ENCODE data around the gene SNPH. TPM values are rescaled to one million over a fixed set of nuclear protein-coding genes. Genes with fewer than 3 reads are reported as not detected.

Gene SNPH
- total and polyA plus RNA-seq, 3 experiments from 2014 or later: 3.2 to 5.8 (median 3.5) TPM

- H3K27ac Mint-ChIP-seq: peak overlapping the region in 7 of 8 donors; percentile 7 to 91 (median 75)
- H3K4me3 Mint-ChIP-seq: peak overlapping the region; percentile 80 to 96 (median 86)
- H3K4me1 Mint-ChIP-seq: peaks cover 34 to 59% (median 46%) of the 10 kb centered on the region in 3 donors
- Histone ChIP-seq H3K4me3 (ENCODE audit: low read length) (peak overlapping the region; percentile 69), H3K4me1 (ENCODE audit: insufficient read depth, low read length) (peaks cover 59% of the 10 kb centered on the region), H3K9me3 (ENCODE audit: low read length) (no peaks in the 10 kb centered on the region), H3K27me3 (ENCODE audit: insufficient read depth, low read length, poor library complexity, severe bottlenecking) (no peaks in the 10 kb centered on the region), H3K27ac (ENCODE audit: low read depth, low read length) (peak overlapping the region; percentile 1), H3K36me3 (ENCODE audit: insufficient read depth, low read length) (no peaks in the 10 kb centered on the region)
- POLR2A ChIA-PET: interaction anchor here (1.1 kb wide), 1 partner anchor 58 kb away, joined by 3 read pairs; no protein-coding TSS in a partner anchor
- DNase-seq: no peak
- H3K9me3 Mint-ChIP-seq: no peaks in the 10 kb centered on the region
- CTCF ChIA-PET: interaction anchor here (1.2 to 1.5 kb wide), 3 partner anchors 12 to 510 kb away, joined by 3 to 4 read pairs (median 3); no protein-coding TSS in a partner anchor
- H3K27me3 Mint-ChIP-seq: no peaks in the 10 kb centered on the region
- peaks cover 0 to 3% (median 0%) of the 10 kb centered on the region in 3 donors for H3K36me3 Mint-ChIP-seq
Observed at GRCh38 chr20:1267161-1267560, 1.1 kb downstream of the SNPH start.

DNA sequence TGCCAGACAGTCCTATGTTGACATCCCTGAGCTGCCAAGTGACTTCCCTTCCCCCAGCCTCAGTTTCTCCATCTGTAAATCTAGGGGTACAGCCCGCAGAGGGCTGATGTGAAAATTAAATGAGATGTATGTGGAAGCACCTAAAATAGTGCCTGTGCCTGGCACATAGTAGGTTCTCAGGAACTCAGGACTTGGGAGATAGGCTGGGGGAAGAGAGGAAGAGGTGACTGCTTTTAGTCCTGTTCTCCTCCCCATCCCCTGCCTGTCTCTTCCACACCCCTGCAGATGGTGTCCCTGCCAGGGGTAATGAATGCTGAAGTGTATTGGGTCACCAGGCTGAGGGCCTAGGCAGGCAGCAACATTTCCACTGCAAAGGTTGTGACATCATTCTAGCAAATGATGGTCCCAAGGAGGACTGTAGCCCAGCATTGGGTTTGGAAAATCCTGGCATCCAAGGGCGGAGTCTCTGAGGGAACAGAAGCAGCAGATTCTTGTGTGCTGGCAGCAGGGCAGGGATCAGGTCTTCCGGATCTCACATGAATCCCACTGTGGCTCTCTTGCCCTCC, 1.8 kb downstream of the SNPH start:
- Histone ChIP-seq H3K9me3 (ENCODE audit: low read length) (no peaks in the 10 kb centered on the region), H3K4me3 (ENCODE audit: low read length) (no peak overlapping the region), H3K4me1 (ENCODE audit: insufficient read depth, low read length) (peaks cover 63% of the 10 kb centered on the region), H3K27me3 (ENCODE audit: insufficient read depth, low read length, poor library complexity, severe bottlenecking) (no peaks in the 10 kb centered on the region), H3K27ac (ENCODE audit: low read depth, low read length) (no peak overlapping the region), H3K36me3 (ENCODE audit: insufficient read depth, low read length) (no peaks in the 10 kb centered on the region)
- Mint-ChIP-seq H3K9me3 (no peaks in the 10 kb centered on the region), H3K27me3 (no peaks in the 10 kb centered on the region), H3K4me3 (peak overlapping the region; percentile 80 to 96 (median 86)), H3K36me3 (peaks cover 0 to 3% (median 0%) of the 10 kb centered on the region in 3 donors), H3K27ac (peak overlapping the region in 7 of 8 donors; percentile 41 to 91 (median 72)), H3K4me1 (peaks cover 34 to 59% (median 46%) of the 10 kb centered on the region in 3 donors)
- CTCF ChIA-PET: interaction anchor here (1.2 to 1.4 kb wide), 2 partner anchors 12 to 509 kb away, joined by 3 read pairs; no protein-coding TSS in a partner anchor
- POLR2A ChIA-PET: no interaction called here
- no peak for DNase-seq

GRCh38 chr20:1269235-1269634, 3.1 kb downstream of the SNPH start:
- no peaks in the 10 kb centered on the region for H3K27me3 ChIP-seq (ENCODE audit: insufficient read depth, low read length, poor library complexity, severe bottlenecking)
- peaks cover 0 to 3% (median 0%) of the 10 kb centered on the region in 3 donors for H3K36me3 Mint-ChIP-seq
- H3K4me3 Mint-ChIP-seq: peak overlapping the region in 1 of 7 donors; percentile 27
- H3K9me3 ChIP-seq (ENCODE audit: low read length): no peaks in the 10 kb centered on the region
- no peak for DNase-seq
- H3K4me3 ChIP-seq (ENCODE audit: low read length): no peak overlapping the region
- peaks cover 34 to 49% (median 45%) of the 10 kb centered on the region in 3 donors for H3K4me1 Mint-ChIP-seq
- POLR2A ChIA-PET: no interaction called here
- H3K4me1 ChIP-seq (ENCODE audit: insufficient read depth, low read length): peaks cover 56% of the 10 kb centered on the region
- no peaks in the 10 kb centered on the region for H3K27me3 Mint-ChIP-seq
- H3K27ac Mint-ChIP-seq: peak overlapping the region in 2 of 8 donors; percentile 2 to 67
- no peaks in the 10 kb centered on the region for H3K36me3 ChIP-seq (ENCODE audit: insufficient read depth, low read length)
- H3K27ac ChIP-seq (ENCODE audit: low read depth, low read length): no peak overlapping the region
- H3K9me3 Mint-ChIP-seq: no peaks in the 10 kb centered on the region
- CTCF ChIA-PET: no interaction called here

DNA sequence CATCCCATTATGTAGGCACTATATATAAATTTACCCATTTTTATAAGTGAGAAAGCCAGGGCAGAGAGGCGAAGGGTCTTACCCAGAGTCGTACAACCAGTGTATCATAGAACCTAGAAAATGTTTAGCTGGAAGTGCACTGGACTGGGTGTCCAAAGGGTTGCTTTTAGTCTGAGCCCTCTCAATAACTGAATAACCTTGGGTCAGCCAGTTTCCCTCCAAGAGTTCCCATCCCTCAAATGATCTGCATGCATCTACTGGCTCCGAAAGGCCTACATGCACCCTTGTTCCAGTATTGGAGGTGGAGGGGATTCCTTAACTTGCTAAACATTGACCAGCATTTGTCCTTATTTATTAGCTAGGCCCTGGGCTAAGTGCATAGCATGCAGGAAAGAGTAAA, 3.8 kb downstream of the SNPH start:
- Mint-ChIP-seq H3K9me3 (no peaks in the 10 kb centered on the region), H3K4me3 (no peak overlapping the region), H3K36me3 (peaks cover 0 to 3% (median 0%) of the 10 kb centered on the region in 3 donors), H3K27me3 (no peaks in the 10 kb centered on the region), H3K27ac (peak overlapping the region in 1 of 8 donors; percentile 54), H3K4me1 (peaks cover 30 to 44% (median 39%) of the 10 kb centered on the region in 3 donors)
- Histone ChIP-seq H3K27me3 (ENCODE audit: insufficient read depth, low read length, poor library complexity, severe bottlenecking) (no peaks in the 10 kb centered on the region), H3K27ac (ENCODE audit: low read depth, low read length) (no peak overlapping the region), H3K4me3 (ENCODE audit: low read length) (no peak overlapping the region), H3K4me1 (ENCODE audit: insufficient read depth, low read length) (peaks cover 50% of the 10 kb centered on the region), H3K9me3 (ENCODE audit: low read length) (no peaks in the 10 kb centered on the region), H3K36me3 (ENCODE audit: insufficient read depth, low read length) (no peaks in the 10 kb centered on the region)
- POLR2A ChIA-PET: no interaction called here
- CTCF ChIA-PET: no interaction called here
- no peak for DNase-seq

- H3K36me3 ChIP-seq (ENCODE audit: insufficient read depth, low read length): no peaks in the 10 kb centered on the region
- Mint-ChIP-seq H3K4me3 (no peak overlapping the region), H3K9me3 (no peaks in the 10 kb centered on the region), H3K36me3 (peaks cover 0 to 3% (median 1%) of the 10 kb centered on the region in 3 donors), H3K27me3 (no peaks in the 10 kb centered on the region), H3K27ac (no peak overlapping the region), H3K4me1 (peaks cover 12 to 22% (median 18%) of the 10 kb centered on the region in 3 donors)
- H3K27me3 ChIP-seq (ENCODE audit: insufficient read depth, low read length, poor library complexity, severe bottlenecking): no peaks in the 10 kb centered on the region
- H3K4me1 ChIP-seq (ENCODE audit: insufficient read depth, low read length): peaks cover 30% of the 10 kb centered on the region
- H3K9me3 ChIP-seq (ENCODE audit: low read length): no peaks in the 10 kb centered on the region
- ChIA-PET POLR2A (no interaction called here), CTCF (interaction anchor here (1.2 kb wide), 1 partner anchor 10 kb away, joined by 3 read pairs; no protein-coding TSS in a partner anchor)
- H3K27ac ChIP-seq (ENCODE audit: low read depth, low read length): no peak overlapping the region
- no peak for DNase-seq
- no peak overlapping the region for H3K4me3 ChIP-seq (ENCODE audit: low read length)
Observed at GRCh38 chr20:1272368-1273100, 6.4 kb downstream of the SNPH start.

DNA sequence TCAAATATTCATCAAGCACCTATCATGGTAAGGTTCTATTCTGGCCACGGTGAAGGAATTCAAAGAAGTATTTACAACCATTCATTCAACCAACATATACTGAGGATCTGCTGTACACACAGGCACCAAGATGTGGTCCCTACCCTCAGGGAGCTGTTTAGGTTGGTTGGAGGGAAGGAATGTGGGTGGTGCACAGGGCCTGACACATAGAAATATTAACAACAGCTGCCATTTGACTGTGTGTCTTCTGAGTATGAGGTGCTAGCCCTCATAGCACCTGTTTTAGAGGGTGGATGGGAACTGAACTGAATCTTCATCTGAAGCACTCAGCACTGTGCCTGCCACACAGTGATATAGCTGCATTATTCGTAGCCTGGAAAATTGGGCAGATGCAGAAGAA, 7.3 kb downstream of the SNPH start:
- POLR2A ChIA-PET: no interaction called here
- CTCF ChIA-PET: no interaction called here

GRCh38 chr20:1274485-1275311, 8.6 kb downstream of the SNPH start:
- Mint-ChIP-seq H3K27ac (peak overlapping the region in 1 of 8 donors; percentile 52), H3K36me3 (peaks cover 0 to 5% (median 1%) of the 10 kb centered on the region in 3 donors), H3K27me3 (no peaks in the 10 kb centered on the region), H3K9me3 (no peaks in the 10 kb centered on the region), H3K4me3 (no peak overlapping the region), H3K4me1 (peaks cover under 1 to 5% (median 2%) of the 10 kb centered on the region in 3 donors)
- POLR2A ChIA-PET: interaction anchor here (0.7 to 1.0 kb wide), 2 partner anchors 9 to 20 kb away, joined by 3 to 6 read pairs; partner anchors contain the start of gene SNPH
- CTCF ChIA-PET: interaction anchor here (1.5 kb wide), 1 partner anchor 9 kb away, joined by 3 read pairs; no protein-coding TSS in a partner anchor
- H3K27me3 ChIP-seq (ENCODE audit: insufficient read depth, low read length, poor library complexity, severe bottlenecking): no peaks in the 10 kb centered on the region
- no peak overlapping the region for H3K27ac ChIP-seq (ENCODE audit: low read depth, low read length)
- peaks cover 22% of the 10 kb centered on the region for H3K4me1 ChIP-seq (ENCODE audit: insufficient read depth, low read length)
- H3K4me3 ChIP-seq (ENCODE audit: low read length): no peak overlapping the region
- no peaks in the 10 kb centered on the region for H3K9me3 ChIP-seq (ENCODE audit: low read length)
- H3K36me3 ChIP-seq (ENCODE audit: insufficient read depth, low read length): no peaks in the 10 kb centered on the region
- no peak for DNase-seq

More for the DNA sequence above, 7.3 kb downstream of the SNPH start:
- H3K4me3 Mint-ChIP-seq: no peak overlapping the region
- H3K36me3 ChIP-seq (ENCODE audit: insufficient read depth, low read length): no peaks in the 10 kb centered on the region
- peaks cover 0 to 3% (median 1%) of the 10 kb centered on the region in 3 donors for H3K36me3 Mint-ChIP-seq
- peaks cover 10 to 14% (median 12%) of the 10 kb centered on the region in 3 donors for H3K4me1 Mint-ChIP-seq
- no peaks in the 10 kb centered on the region for H3K9me3 ChIP-seq (ENCODE audit: low read length)
- H3K4me1 ChIP-seq (ENCODE audit: insufficient read depth, low read length): peaks cover 22% of the 10 kb centered on the region
- H3K9me3 Mint-ChIP-seq: no peaks in the 10 kb centered on the region
- no peaks in the 10 kb centered on the region for H3K27me3 Mint-ChIP-seq
- H3K4me3 ChIP-seq (ENCODE audit: low read length): no peak overlapping the region
- H3K27ac ChIP-seq (ENCODE audit: low read depth, low read length): no peak overlapping the region
- H3K27me3 ChIP-seq (ENCODE audit: insufficient read depth, low read length, poor library complexity, severe bottlenecking): no peaks in the 10 kb centered on the region
- H3K27ac Mint-ChIP-seq: peak overlapping the region in 2 of 8 donors; percentile 7 to 68
- DNase-seq: no peak

All from CD8-positive, alpha-beta memory T cell (primary cell).